Fibroblast of mammary gland (primary cell): ENCODE data around the gene TPM4.

Experiments
- DNase-seq: peaks from one replicate; pipeline ENCODE4 v3.0.0-alpha.2; 2010; ENCODE audit warnings: low read depth
- H3K4me3 ChIP-seq: 2 replicates; pipeline ENCODE4 v1.5.1; 2011; ENCODE audit warnings: low read depth, mild to moderate bottlenecking, low read length, moderate library complexity; ENCODE audit not compliant: control insufficient read depth
- TF ChIP-seq, protein P1 (sequence below): conservative IDR thresholded peaks from 2 replicates; pipeline ENCODE4 v1.5.1; 2011; ENCODE audit warnings: low read depth, low read length, inconsistent platforms; ENCODE audit not compliant: control insufficient read depth, insufficient read depth

TPM4 gene

DNA sequence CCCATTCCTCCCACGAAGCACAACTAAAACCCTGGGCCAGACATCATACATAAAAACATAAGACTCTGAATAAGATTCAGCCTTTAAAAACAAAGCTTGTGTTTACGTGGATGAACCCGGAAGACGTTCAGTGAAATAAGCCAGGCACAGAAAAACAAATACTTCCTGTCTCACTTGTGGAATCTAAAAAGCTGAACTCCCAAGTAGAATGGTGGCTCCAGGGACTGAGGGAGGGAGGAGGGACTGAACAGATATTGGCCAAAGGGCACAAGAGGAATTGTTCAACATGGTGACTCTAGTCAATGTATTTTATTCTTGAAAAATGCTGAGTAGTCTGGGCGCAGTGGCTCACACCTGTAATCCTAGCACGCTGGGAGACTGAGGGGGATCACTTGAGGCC lies 35.7 kb upstream of the TPM4 start:
- TF ChIP-seq, protein P1, sequence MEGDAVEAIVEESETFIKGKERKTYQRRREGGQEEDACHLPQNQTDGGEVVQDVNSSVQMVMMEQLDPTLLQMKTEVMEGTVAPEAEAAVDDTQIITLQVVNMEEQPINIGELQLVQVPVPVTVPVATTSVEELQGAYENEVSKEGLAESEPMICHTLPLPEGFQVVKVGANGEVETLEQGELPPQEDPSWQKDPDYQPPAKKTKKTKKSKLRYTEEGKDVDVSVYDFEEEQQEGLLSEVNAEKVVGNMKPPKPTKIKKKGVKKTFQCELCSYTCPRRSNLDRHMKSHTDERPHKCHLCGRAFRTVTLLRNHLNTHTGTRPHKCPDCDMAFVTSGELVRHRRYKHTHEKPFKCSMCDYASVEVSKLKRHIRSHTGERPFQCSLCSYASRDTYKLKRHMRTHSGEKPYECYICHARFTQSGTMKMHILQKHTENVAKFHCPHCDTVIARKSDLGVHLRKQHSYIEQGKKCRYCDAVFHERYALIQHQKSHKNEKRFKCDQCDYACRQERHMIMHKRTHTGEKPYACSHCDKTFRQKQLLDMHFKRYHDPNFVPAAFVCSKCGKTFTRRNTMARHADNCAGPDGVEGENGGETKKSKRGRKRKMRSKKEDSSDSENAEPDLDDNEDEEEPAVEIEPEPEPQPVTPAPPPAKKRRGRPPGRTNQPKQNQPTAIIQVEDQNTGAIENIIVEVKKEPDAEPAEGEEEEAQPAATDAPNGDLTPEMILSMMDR: no peak
- peak; percentile 36 for DNase-seq
- no peak overlapping the region for H3K4me3 ChIP-seq

DNA sequence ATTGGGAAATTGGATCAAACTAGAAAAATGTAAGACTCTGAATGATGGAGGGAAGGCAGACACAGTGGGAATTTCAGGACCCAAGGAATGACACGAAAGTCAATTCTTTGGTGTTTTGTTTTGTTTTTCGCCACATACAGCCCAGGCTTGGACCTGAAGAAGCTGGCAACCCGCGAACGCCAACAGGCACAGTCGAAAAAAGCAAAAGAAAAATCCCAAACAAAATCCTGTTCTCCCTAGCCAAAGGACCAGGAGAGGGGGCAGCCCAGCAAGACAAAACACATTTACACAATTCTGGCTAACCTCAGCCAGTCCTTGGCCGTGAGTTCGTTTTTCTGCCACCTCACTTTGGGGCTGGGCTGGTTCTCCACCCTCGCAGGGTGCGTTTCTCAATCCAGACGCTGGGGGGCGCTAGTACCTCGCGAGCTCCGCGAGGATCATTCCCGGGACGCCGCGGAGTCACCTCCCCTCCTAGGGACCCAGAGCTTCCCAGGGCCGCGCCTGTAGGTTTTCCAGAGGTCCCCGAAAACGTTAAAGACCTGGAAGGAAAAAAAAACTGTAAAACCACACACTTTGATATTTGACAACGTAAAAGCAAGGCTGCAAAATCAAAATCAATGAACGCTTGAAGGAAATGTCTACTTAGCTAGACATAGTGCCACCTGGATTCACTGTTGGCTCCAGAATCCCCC lies 34.9 kb upstream of the TPM4 start:
- TF ChIP-seq, protein P1: peak; percentile 85
- H3K4me3 ChIP-seq: peak overlapping the region; percentile 25
- peak; percentile 77 for DNase-seq

DNA sequence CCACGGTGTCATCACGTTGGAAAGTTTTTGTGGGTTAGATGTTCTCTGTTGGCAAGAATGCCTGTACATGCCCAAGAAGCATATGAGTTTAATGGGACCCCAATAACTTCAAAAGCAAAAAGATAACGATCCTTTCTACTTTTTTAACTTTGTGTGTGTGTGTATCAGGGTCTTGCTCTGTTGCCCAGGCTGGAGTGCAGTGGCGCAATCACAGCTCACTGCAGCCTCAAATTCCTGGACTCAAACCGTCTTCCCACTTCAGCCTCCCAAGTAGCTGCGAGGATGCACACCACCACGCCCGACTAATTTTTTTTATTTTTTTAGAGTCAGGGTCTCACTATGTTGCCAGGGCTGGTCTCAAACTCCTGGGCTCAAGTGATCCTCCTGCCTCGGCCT lies 34.3 kb upstream of the TPM4 start:
- H3K4me3 ChIP-seq: no peak overlapping the region
- no peak for DNase-seq
- TF ChIP-seq, protein P1: no peak

DNA sequence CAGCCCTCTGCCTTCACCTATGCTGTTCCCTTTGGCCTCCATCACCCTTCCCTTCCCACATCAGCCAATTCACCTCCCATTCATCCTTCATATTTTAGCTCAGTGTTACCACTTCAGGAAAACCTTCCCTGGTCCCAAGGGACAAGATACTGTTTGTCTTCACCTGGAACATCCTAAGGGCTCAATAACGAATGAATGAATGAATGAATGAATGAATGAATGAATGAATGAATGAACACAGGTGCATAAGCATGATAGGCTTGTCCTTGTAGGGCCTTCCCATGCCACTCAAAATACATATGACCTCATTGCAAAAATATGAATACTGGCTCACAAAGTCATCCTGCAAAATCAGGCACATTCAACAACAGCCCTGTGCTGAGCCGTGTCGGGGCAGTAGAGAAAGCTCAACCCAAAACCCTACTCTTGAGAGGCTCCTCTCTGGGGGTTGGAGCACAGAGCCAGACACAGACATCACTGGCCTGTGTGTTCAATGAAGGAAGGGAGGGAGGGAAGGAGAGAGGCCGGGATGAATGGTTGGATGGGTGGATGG lies 33.7 kb upstream of the TPM4 start:
- H3K4me3 ChIP-seq: no peak overlapping the region
- TF ChIP-seq, protein P1: no peak
- DNase-seq: no peak

DNA sequence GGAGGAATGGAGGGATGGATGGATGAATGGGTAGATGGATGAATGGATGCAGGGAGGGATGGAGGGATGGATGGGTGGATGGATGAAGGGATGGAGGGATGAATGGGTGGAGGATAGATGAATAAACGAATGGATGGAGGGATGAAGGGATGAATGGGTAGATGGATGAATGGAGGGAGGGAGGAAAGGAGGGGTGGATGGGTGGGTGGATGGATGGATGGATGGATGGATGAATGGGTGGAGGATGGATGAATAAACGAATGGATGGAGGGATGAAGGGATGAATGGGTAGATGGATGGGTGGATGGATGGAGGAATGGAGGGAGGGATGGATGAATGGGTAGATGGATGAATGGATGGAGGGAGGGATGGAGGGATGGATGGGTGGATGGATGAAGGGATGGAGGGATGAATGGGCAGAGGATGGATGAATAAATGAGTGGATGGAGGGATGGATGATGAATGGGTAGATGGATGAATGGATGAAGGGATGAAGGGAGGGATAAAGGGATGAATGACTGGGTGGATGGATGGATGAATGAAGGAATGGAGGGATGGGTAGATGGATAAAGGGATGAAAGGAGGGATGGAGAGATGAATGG lies 33.0 kb upstream of the TPM4 start:
- TF ChIP-seq, protein P1: no peak
- H3K4me3 ChIP-seq: no peak overlapping the region

DNA sequence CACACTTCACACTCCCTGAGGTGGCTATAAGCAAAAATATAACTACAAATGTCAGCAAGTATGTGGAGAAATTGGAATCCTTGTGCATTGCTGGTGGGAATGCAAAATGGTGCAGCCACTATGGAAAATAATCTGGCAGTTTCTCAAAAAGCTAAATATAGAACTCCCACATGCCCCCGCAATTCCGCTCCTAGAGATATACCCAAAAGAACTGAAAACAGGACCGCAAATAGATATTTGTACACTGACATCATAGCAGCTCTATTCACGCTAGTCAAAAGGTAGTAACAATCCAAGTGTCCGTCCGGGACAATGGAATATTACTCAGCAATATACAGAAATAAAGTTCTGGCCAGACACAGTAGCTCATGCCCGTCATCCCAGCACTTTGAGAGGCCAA lies 31.5 kb upstream of the TPM4 start:
- TF ChIP-seq, protein P1: no peak
- H3K4me3 ChIP-seq: no peak overlapping the region
- DNase-seq: no peak

More for the DNA sequence above, 33.0 kb upstream of the TPM4 start:
- DNase-seq: no peak
